ENCODE data around the gene PDGFD.

Gene PDGFD

DNA sequence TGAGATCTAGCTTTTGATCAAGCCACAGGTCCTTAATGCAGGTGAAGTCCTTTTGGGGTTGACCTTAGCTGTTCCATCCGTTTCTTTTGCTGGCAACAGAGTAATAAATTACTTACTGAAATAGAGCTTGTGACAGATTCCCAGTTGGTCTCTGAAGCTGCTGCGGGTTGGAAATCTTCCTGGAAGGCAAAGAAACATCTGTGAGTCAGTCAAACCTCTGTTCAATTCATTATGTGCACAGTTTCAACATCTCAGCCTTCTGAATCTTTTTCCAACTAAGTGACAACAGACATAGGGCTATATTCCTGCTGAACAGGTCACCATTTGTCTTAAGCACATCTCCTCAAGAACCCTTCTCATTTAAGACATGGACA is 216.4 kb downstream of the PDGFD start:
- no peak for DNase-seq

DNA sequence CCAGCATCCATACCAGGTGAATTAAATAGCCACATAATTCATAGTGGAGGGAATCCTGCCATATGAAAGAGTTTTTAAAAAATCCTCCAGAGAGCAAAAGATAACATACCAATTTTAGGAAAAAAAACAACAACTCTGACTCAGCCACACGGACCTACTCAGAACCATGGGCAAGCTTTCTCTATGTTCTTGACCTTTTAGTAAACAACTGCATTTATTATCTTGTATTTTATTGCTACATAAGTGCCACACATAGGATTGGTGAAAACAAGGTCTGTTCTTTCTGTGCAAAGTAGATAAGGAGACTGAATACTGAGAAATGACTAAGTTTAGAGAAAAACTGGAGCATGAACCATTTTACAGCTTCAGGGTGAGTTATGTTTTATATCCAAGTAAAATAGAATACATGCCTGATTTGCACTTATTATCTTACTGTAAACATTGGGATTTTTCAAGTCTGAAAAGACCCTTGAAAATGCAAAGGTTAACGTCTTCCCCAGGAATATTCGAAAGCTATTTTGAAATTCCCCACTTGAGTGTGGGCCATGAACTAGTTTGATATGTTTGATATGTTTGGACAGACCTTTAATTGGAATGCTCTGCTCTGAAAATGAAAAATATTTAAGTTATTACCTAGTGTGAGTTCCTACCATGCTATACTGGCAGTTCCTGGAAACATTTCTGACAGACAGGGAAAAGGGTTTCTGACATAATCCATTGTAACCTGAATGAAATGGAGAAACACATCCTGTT is 217.0 kb downstream of the PDGFD start:
- DNase-seq, result no peak

DNA sequence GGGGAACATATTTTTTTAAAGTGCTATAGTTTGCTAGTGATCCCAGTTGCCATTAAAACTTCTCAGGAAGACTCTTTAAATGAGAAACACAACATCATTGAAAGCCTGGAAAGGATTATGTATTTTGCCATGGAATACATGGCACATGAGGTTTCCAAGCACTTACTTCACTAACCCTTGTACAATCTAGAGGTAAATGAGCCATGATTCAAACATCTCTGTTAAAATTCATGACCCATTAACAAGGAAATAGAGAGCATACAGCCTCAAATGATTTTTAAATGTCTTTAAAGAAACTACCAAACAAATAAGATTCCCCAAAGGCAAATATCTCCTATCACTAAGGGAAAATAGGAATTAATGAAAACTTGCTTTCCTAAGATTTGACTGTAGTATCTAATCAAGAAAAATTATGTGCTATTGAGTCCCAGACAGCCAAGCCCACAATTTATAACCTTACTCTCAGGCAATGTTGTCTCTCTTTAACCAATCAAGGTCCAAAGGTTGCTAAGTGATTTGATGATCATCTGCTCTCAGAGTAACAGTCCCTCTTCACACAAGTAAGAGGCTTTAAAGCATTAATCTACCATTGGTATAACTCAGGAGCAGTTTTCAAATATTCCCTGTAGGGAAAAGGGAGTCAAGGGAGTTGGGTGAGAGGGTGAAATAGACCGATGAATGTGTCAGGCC is 219.6 kb downstream of the PDGFD start:
- DNase-seq, result no peak

DNA sequence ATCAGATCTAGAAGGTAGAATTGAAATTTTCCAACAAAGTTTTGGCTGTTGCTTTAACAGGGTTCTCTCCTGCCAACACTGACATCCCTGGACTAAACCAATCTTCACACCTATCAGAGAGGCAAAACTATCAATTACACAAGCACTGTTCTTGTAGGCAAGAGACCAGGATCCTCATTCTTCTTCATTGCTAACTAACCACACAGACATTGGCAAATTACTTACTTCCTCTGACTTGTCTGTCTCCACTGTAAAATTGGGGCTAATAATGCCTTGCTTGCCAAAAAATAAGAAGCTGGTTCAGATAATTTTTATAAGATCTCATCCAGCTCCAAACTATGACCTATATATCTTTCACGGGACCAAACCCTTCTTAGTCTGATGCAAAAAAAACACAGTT is 221.3 kb downstream of the PDGFD start:
- DNase-seq, result no peak

DNA sequence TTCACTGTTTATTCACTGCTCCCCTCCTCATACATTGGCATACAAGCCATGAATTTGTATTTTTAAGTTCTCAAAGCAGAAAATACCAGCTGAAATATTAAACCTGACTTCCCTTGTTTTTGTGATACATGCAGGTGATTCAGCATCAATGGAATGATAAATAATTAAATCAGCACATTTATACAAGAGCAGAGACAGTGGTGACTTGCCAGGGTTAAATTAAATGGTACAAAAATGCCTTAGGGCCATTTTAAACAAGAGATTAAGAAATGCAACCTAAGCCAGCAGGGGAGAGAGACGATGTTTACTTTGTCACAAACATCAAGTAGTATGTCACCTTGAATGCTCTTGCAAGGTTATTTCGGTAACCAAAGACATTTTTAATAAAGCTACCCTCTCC is 223.4 kb downstream of the PDGFD start:
- no peak for DNase-seq

DNA sequence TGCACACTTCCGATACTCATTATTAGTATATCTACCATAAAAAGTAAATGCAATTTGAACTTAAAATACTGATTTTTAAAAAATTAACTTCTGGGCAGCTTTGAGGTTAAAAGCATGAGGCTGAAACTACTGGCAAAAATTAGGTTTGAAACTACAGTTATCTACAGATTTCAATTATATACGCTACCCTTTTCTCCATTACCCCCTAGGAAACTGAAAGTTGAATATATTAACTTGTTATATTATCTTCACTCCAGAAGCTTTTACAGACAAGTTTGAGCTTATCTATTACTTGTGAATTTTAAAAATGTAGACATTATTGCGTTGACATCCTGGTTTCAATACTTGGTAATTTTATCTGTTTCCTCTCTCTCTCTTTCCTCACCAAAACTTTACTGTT is 224.3 kb downstream of the PDGFD start:
- no peak for DNase-seq

DNA sequence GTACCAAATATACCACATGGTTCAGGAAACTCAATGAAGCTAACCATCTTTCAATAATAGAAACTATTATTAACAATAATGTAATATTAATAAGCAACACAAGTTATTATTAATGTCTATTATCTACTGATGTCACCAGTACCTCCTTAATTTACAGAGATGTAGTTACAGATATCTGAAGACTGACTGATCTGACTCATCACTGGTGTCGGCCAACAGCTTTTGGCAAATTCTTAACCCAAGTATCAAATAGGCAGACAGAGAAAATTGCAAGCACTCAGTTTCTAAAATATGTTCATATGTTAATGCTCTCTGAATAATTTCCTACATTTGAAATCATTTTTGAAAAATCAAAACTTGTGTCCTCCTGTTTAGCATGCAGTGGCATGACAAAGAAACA is 227.9 kb downstream of the PDGFD start:
- no peak for DNase-seq

DNA sequence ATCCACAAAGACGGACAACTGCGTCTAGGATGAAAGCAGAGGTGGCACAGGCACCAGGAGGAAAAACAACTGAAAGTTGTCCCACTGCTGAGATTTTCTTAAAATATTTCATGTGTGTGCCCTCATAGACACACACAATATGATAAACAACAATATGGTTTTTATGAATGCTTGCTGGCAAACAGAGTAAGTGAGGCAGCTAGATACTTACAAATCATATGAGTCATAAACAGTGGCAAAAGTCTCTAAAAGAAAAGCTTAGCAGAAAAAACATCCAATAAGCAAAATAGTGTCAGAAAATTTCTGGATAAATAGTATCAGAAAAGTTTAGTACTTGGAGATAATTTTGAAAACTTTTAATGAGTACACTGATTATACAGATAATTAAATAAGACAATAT is 228.7 kb downstream of the PDGFD start:
- DNase-seq, result no peak

DNA sequence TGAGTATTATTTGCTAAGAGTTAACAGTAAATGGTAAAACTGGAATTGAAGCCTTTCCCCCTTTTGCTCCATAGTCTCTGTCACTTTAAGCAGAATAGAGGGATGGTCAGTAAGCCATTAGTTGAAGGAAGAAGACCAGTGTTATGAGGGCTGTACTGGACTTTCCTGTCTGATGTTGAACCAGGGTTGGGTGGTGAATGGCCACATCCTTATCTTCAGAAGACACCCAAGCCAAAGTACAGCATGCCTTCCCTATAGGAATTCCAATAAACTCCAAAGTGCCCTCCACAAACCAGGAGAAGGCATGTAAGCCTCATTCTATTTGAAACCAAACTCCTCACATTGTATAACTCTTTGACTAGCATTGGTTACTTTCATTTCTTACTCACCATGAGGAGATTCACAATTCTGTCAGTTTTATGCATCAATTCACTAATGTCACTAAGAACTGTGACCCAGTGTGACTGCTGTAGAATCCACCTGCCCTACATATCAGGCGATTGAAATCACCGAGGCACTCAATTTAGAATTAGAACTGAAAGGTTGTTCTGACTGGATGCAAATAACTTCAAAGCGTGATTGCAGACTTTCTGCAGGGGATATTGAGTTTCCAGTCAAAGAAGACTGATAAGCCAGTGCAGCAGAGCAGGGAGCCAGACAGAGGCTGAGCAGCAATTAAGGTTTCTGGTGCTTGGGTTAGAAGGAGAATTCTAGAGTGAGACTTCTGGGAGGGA is 234.6 kb downstream of the PDGFD start:
- no peak for DNase-seq

DNA sequence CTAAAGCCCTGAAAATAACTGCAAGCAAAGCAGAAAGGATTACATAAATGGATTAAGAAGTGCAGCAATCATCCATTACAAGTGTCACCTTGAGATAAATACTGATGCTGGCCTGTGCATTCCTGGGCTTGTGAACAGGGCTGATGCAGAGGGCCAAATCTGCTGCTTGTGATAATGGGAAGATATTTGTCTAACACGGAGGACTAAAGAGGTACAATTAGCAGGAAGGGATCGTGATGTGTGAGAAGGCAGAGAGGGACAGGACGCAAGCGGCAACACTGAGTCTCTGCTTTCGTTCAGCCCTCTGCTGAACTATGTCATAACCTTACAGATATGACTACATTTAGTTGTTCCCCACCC is 235.2 kb downstream of the PDGFD start:
- DNase-seq, result no peak

DNA sequence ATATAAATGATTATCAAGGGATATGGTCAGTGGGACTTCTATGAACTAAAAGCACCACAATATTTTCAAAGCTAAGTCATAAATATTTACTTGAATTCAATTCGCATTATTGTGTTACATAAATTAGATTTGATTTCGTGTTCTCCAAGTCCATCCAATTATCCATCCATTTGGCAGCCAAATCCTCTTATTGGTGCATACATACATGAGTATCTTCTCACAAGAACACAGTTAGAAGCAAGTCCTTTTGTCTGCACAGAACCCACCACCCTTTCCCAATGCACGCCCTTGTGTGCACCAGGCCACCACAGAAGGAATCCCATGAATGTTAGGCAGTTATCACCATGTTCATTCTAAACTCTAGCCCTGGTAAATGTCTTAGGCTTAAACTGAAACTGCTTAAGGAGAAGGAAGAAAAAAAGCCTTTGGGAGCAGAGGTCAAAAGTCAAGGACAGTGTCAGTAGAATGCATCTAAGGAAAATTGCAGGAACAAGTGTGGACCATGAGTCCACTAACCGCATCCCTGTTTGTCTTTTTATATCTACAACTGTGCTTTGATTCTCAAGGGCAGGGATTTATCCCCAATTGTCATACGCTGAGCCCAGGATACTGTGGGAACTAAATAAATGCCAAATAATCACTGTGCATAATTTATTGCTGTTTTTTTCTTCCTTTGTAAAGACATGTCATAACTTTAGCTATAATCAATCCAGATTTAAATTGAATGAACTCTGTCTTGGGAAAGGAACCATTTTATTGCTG is 235.7 kb downstream of the PDGFD start:
- DNase-seq, result no peak

DNA sequence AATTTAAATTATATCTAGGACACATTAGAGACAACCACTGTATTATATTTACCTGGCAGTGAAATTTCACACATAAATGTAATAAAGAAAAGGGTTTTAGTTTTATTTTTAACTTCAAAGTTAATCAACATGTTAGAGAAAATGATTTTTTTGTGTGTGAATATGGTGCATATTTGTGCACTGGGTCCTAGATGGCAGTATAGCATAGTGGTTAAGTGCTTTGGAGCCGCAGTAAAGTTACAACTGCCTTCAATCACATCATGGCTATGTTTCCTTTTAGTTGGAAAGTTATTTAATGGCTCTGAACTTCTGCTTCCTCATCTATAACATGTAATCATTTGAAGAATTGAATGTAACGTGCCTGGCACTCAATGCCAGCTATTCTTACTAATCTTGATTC is 236.4 kb downstream of the PDGFD start:
- no peak for DNase-seq

DNA sequence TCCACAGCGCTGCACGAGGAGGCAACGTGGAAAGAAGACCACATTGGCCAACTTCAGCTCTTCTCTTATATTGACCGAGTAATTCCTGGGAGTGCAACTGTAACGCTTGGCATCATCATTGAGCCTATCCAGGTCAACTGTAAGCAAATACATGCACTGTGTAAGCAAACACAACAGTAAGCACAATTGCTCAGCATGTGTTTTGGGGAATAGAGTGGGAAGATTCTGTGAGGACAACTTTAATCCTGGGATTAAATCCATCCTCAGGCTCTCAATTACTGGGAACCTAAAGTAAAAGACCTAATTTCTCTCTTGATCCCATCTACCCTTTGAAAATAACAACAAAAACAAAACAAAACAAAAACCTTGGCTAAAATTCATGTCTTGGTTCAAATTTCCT is 237.0 kb downstream of the PDGFD start:
- DNase-seq, result no peak

DNA sequence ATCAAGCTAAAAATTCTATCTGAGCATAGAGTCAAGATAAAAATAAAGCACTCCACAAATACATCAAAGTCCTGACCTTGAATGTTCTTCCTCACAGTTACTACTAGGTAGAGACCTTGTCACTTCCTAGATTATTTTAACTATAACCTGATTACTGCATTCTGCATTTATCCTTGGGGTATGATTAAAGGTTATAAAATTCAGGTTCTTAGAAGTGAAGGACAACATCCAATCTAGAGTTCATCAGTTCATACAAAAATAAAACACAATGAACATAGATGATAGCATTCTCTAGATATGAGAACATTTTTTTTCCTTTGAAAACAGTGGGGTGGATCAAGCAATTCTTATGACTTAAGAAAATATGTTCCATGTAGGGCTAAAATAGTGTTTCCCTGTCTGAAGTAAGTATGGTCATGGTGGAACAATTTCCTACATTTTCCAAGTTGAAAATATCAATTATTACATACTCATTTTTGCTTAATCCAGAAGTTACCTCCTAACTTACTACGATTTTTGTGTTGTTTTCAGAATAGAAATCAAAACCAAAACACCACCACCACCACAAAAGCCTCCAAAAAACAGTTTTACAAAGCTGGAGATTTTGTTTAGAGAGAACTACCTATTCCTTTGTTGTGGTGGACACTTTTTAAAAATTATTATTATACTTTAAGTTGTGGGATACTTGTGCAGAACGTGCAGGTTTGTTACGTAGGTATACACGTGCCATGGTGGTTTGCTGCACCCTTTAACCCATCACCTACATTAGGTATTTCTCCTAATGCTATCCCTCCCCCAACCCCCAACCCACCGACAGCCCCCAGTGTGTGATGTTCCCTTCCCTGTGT is 239.6 kb downstream of the PDGFD start:
- no peak for DNase-seq

DNA sequence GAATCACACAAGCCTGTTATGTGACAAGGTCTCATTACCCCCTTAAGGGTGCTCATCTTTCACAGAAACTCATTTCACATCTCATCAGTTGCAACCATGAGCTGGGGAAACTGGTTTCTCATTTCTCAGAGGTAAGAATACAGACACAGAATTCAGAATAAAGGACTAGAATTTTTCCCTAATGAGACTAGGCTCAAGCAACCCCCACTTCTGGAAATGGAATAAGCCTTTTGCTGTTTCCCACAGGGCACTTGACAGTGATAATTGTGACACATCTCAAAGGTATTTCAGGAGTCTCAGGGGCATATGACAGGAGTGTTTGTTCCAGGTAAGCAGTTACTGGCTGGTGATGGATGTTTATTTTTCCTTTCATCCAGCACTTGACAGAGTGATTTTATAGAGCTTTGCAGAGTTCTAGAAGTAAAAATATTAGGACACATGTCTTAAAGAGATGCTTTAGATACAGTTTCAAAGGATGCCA is 240.5 kb downstream of the PDGFD start:
- no peak for DNase-seq

DNA sequence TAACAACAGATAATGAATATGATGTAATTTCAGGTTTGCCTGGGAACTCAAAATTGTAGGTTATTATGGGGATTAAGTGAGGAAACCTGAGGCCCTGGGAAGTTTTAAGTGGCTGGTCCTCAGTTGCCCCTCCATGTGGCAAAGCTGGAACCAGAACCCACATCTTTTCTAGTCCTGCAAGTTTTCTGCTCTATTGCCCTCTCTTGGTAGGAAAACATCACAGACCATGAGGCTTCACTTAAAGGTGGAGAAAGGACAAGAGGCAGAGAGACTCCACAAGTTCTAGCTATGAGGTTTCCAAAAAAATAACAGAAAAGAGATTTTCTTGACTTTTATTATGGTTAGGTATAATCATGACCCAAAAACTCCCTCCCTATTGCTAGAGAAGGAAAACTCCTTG is 243.0 kb downstream of the PDGFD start:
- no peak for DNase-seq

DNA sequence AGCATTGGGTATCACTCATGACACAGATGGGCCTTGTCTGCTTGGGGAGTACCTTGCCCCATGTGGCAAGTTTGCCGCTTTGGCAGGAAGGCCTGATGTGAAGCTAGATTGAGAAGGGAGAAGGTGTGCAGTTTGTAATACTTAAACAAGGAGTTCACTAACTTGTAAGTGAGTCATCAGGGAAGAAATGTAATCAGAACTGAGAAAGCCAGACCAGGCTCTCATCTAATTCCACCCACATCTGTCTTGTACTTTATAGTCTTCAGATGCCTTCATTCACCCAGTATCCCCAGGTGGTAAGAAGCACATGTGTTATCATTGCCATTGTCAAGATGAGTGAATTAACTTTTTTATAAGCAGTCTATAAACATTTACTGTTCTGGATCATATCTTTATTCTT is 243.5 kb downstream of the PDGFD start:
- no peak for DNase-seq

DNA sequence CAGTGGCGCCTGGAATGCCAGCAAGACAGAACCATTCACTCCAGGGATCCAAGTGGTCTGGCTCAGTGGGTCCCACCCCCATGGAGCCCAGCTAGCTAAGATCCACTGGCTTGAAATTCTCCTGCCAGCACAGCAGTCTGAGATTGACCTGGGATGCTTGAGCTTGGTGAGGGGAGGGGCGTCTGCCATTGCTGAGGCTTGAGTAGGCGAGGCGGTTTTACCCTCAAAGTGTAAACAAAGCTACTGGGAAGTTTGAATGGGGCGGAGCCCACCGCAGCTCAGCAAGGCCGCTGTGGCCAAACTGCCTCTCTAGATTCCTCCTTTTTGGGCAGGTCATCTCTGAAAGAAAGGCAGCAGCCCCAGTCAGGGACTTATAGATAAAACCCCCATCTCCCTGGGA is 253.2 kb downstream of the PDGFD start:
- DNase-seq, result no peak

DNA sequence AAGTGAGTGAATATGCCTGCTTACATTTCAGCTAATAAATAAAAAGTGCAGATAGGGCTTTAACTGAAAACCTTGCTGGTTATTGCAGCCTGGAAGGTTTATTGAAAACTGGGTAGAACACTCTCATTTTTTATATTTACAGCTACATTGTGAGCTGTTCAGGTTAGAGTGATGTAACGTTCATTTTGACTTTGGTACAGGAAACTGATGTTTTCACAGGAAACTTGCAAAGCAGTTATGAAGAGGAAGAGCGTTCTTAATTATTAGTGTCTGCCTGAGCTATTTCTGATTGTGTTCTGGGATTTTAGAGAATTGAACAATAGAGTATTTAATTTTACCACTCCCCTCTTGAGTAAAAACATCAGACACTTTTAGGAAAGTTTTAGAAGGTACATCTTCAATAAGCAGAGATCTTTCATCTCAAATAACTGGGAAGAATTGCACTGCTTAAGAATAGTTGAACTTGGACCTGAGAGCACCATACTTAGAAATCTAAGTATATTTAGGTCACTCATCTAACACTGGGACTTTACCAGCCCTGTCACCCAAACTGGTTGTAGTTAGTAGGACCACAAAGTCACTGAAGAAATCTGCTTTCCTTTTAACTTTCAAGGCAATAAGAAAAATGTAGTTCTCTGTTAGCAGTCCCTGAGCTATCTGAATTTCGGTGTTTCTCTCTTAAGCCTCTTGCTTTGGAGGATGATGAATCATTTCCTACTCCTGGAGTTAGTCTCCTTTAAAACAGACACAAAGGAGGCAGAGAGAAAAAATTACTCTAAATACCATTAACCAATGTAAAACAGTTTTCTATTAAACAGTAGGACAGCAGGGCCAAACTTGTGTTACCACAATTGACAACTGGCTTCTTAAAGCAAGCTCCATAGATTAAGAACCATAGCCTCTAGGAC is 256.1 kb downstream of the PDGFD start:
- no peak for DNase-seq

DNA sequence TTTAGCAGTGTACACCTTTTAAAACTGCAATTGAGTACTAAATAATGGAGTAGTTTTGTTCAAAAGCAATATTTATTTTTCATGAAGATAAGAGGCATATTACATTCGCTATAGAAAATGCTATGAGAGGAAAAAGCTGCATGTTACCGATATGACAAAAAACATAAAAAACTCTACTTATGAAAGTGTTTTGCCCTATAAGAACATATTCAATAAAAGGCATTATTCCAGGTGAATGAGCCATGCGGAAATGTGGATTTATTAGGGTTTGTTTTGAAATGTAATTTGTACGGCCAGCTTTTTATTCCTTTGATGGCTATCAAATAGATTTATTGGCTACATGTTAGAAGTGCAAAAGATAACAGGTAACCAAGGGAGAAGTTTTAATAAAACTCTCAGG is 256.8 kb downstream of the PDGFD start:
- DNase-seq, result no peak

DNA sequence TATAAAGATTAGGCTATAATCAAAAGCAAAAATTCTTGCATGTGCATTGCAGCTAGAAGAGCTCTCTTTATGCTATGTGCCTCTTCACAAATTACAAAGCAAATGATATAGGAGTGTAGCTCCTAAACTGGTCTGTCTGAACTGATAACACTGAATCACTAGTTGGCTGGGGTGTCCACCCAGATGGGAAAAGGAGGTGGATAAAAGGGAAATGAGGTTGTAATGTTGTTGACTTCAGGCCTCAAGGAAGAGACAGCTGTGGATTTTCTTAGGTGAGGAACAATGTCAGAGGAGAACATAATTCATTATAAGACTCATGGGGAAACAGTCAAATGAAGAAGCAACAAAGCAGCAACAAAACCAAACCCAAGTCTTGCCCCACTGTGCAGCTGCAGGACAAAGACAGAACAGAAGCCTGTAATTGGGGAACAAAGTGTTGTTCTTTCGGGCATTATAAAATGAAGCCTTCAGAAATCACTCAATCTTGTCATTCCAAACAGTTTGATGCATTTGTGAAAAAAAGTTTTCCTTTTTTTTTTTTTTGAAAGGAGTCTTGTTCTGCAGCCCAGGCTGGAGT is 257.6 kb downstream of the PDGFD start:
- no peak for DNase-seq
